Measurements from ENCODE around the gene HECTD4.

DNA sequence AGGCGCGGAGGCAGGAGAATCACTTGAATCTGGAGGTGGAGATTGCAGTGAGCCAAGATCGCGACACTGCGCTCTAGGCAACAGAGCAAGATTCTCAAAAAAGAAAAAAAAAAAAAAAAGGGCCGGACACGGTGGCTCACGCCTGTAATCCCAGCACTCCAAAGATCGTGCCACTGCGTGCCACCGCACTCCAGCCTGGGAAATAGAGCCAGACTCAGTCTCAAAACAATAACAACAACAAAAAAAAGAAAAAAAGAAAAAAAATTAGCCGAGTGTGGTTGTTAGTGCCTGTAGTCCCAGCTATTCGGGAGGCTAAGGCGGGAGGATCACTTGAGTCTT is 27.6 kb upstream of the HECTD4 start:
- TF ChIP-seq CTCF (IDR thresholded peaks at IDR 0.05) (no peak), POLR2A (IDR thresholded peaks at IDR 0.05) (no peak)

Measured in body of pancreas (tissue), 4 donors.